Keratinocyte (primary cell): Measurements from ENCODE around the gene SACM1L. TPM values are rescaled to one million over a fixed set of nuclear protein-coding genes. Genes with fewer than 3 reads are reported as not detected.

Experiments used
- DNase-seq: peaks from one replicate; pipeline ENCODE4 v3.0.0-alpha.2; 2011; ENCODE audit warnings: low read depth, missing footprints, low spot score
- FAIRE-seq: peaks from 2 replicates; lab custom pipeline; 2011; peaks lifted over from hg19 to GRCh38; lab: Jason Lieb, UNC
- H2AFZ ChIP-seq: 2 replicates; pipeline ENCODE4 v1.6.0; 2012; ENCODE audit warnings: low read length, control low read depth, inconsistent platforms; ENCODE audit not compliant: control insufficient read depth
- H3K27ac ChIP-seq: 2 replicates; pipeline ENCODE4 v1.5.1; 2011; ENCODE audit warnings: low read length; ENCODE audit not compliant: control insufficient read depth, insufficient read depth
- H3K27me3 ChIP-seq: 3 replicates; pipeline ENCODE4 v1.6.0; 2011; ENCODE audit warnings: low read length; ENCODE audit not compliant: control insufficient read depth, insufficient read depth; ENCODE audit errors: extremely low read depth
- H3K36me3 ChIP-seq, 2 experiments: 2 replicates in 1 of 2; 3 replicates in 1 of 2; pipeline ENCODE4 v1.5.1; 2011; ENCODE audit warnings: low read length in 2 of 2, mild to moderate bottlenecking in 1 of 2; ENCODE audit not compliant: control insufficient read depth in 2 of 2, insufficient read depth in 2 of 2; ENCODE audit errors: extremely low read depth in 1 of 2
- H3K4me1 ChIP-seq: 3 replicates; pipeline ENCODE4 v1.5.1; 2011; ENCODE audit warnings: low read length; ENCODE audit not compliant: control insufficient read depth, insufficient read depth; ENCODE audit errors: extremely low read depth
- H3K4me2 ChIP-seq: 3 replicates; pipeline ENCODE4 v1.6.0; 2011; ENCODE audit warnings: low read depth, low read length; ENCODE audit not compliant: control insufficient read depth, insufficient read depth; ENCODE audit errors: extremely low read depth
- H3K4me3 ChIP-seq, 3 experiments: fragments of 200-600 bp in 1 of 3; sonication (generic) in 1 of 3; 2 replicates in 2 of 3; 3 replicates in 1 of 3; pipeline ENCODE4 v1.5.1; 2011 to 2016; ENCODE audit warnings: low read length in 3 of 3, mild to moderate bottlenecking in 3 of 3, control low read depth in 2 of 3, inconsistent platforms in 1 of 3, low read depth in 1 of 3, mixed read lengths in 1 of 3, mixed run types in 1 of 3, moderate library complexity in 1 of 3; ENCODE audit not compliant: control insufficient read depth in 2 of 3, insufficient read depth in 2 of 3; ENCODE audit errors: extremely low read depth in 1 of 3
- H3K79me2 ChIP-seq: 2 replicates; pipeline ENCODE4 v1.6.0; 2012; ENCODE audit warnings: low read length; ENCODE audit not compliant: control insufficient read depth, insufficient read depth
- H3K9ac ChIP-seq: 3 replicates; pipeline ENCODE4 v1.6.0; 2011; ENCODE audit warnings: low read length; ENCODE audit not compliant: control insufficient read depth, insufficient read depth; ENCODE audit errors: extremely low read depth
- H3K9me1 ChIP-seq: 3 replicates; pipeline ENCODE4 v1.6.0; 2011; ENCODE audit warnings: low read length; ENCODE audit not compliant: control insufficient read depth, insufficient read depth; ENCODE audit errors: extremely low read depth
- H3K9me3 ChIP-seq: 2 replicates; pipeline ENCODE4 v1.5.1; 2012; ENCODE audit warnings: low read depth, low read length; ENCODE audit not compliant: control insufficient read depth
- H4K20me1 ChIP-seq: 3 replicates; pipeline ENCODE4 v1.6.0; 2011; ENCODE audit warnings: low read length; ENCODE audit not compliant: control insufficient read depth, insufficient read depth; ENCODE audit errors: extremely low read depth
- EZH2 ChIP-seq: IDR thresholded peaks from one replicate; pipeline ENCODE4 v1.6.1; 2012; ENCODE audit warnings: inconsistent platforms, mild to moderate bottlenecking, low read length, moderate library complexity
- dilution Hi-C: fragments of 300-500 bp; cut with MboI; formaldehyde crosslinking; loops from one replicate; pipeline ENCODE4 v1.7.0; 2020; ENCODE audit warnings: low sequenced_read_pairs; ENCODE audit not compliant: extremely low pct_ligation_motif_present
- polyA plus RNA-seq, 5 experiments: library from polyadenylated mRNA; depleted of rRNA in 3 of 5; stranded (reverse) in 3 of 5; stranded (forward) in 1 of 5; unstranded in 1 of 5; fragments of >200 nt; gene quantifications; 1 replicate in 1 of 5; 2 replicates in 3 of 5; 3 replicates in 1 of 5; pipeline versions ENCODE4 v1.2.1 to v1.2.3, GENCODE V29; 2011 to 2012; ENCODE audit warnings: missing spikeins in 2 of 5, low read depth in 1 of 5, low replicate concordance in 1 of 5
- TF ChIP-seq, protein P1 (sequence below), 3 experiments: IDR thresholded peaks in 1 of 3; conservative IDR thresholded peaks in 1 of 3; optimal IDR thresholded peaks in 1 of 3; 2 replicates in 2 of 3; 3 replicates in 1 of 3; pipeline versions ENCODE3 to v1.5.1; 2011; ENCODE audit warnings: low read length in 3 of 3, mild to moderate bottlenecking in 3 of 3, moderate library complexity in 2 of 3, control low read depth in 1 of 3, inconsistent platforms in 1 of 3; ENCODE audit not compliant: insufficient read depth in 2 of 3; ENCODE audit errors: extremely low read depth in 1 of 3

Gene SACM1L
- polyA plus RNA-seq, 1 donor (not counting 4 experiments of a cell fraction or from before 2014, with no cell fraction given), result 44.3 TPM

DNA sequence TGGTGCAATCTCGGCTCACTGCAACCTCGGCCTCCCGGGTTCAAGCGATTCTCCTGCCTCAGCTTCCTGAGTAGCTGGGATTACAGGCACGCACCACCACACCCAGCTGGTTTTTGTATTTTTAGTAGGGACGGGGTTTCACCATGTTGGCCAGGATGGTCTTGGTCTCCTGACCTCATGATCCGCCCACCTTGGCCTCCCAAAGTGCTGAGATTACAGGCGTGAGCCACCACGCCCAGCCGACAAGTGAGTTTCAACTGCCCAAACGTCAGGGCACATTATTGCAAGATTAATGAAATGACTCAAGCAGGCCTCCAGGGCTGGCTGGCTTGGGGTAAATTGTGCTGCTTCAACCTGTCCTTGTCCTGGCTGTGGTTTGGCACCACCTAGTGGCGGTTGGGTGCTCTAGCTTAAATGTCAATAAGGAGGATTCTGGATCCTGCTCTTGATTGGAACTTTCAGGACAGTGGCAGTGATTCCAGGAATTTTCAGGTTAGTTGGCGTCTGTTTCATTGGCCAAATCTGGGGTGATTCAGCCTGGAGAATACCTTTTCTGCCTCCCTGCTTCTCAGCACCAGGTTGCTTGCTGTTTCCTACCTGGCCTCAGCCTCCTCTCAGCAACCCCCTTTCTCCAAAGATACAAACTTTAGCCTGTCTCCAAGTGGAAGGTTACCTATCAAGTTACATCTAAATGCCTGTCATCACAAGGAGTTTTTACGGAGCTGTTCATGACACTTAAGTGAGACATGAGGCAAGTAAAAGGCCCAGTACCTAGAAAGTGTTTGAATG, 32.4 kb upstream of the SACM1L start:
- FAIRE-seq (peak; percentile 41), DNase-seq (peak; percentile 81)
- dilution Hi-C loops, result loop anchor here (25.0 kb wide), 1 partner anchor 144 kb away; no protein-coding TSS in a partner anchor
- Histone ChIP-seq H3K79me2 (peaks cover 3% of the 10 kb centered on the region), H3K9me1 (no peaks in the 10 kb centered on the region), H3K4me3 (no peak overlapping the region), H4K20me1 (no peaks in the 10 kb centered on the region), H2AFZ (no peak overlapping the region), H3K4me2 (no peak overlapping the region), H3K9ac (no peak overlapping the region), H3K27me3 (no peaks in the 10 kb centered on the region), H3K9me3 (no peaks in the 10 kb centered on the region), H3K4me1 (peaks cover 3% of the 10 kb centered on the region), H3K27ac (no peak overlapping the region), H3K36me3 (no peaks in the 10 kb centered on the region)
- no peak for TF ChIP-seq EZH2
- TF ChIP-seq, protein P1, sequence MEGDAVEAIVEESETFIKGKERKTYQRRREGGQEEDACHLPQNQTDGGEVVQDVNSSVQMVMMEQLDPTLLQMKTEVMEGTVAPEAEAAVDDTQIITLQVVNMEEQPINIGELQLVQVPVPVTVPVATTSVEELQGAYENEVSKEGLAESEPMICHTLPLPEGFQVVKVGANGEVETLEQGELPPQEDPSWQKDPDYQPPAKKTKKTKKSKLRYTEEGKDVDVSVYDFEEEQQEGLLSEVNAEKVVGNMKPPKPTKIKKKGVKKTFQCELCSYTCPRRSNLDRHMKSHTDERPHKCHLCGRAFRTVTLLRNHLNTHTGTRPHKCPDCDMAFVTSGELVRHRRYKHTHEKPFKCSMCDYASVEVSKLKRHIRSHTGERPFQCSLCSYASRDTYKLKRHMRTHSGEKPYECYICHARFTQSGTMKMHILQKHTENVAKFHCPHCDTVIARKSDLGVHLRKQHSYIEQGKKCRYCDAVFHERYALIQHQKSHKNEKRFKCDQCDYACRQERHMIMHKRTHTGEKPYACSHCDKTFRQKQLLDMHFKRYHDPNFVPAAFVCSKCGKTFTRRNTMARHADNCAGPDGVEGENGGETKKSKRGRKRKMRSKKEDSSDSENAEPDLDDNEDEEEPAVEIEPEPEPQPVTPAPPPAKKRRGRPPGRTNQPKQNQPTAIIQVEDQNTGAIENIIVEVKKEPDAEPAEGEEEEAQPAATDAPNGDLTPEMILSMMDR (optimal IDR thresholded peaks at IDR 0.05 in 1 of 3, IDR thresholded peaks at IDR 0.05 in 1 of 3, conservative IDR thresholded peaks at IDR 0.05 in 1 of 3; ENCODE audit: extremely low read depth in 1 of 3, insufficient read depth in 2 of 3, low read length in 3 of 3), result peak; percentile 88 to 97 (median 97)

DNA sequence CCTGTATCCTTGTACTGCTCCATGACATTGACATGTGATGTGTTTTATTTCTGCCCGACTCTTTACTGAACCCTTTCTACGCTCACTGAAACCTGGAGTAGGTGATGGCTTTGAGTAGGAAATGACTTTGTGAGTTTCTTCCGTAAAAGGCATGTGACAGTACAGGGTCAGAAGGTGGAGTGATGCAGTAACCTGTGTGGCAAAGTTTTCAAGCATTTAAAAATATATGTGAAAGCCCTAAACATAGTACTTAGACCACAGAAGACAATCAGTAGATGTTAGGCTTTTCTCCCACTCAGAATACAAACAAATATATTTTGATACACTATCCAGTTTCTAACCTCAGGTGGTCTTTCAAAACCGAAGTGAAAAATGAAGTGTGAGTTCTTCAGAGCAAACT, 31.3 kb upstream of the SACM1L start:
- FAIRE-seq (no peak), DNase-seq (no peak)
- Histone ChIP-seq H3K4me3 (no peak overlapping the region), H4K20me1 (no peaks in the 10 kb centered on the region), H3K9ac (no peak overlapping the region), H2AFZ (no peak overlapping the region), H3K4me1 (peaks cover 3% of the 10 kb centered on the region), H3K79me2 (peaks cover 3% of the 10 kb centered on the region), H3K27ac (no peak overlapping the region), H3K4me2 (no peak overlapping the region), H3K9me3 (no peaks in the 10 kb centered on the region), H3K36me3 (no peaks in the 10 kb centered on the region), H3K27me3 (no peaks in the 10 kb centered on the region), H3K9me1 (no peaks in the 10 kb centered on the region)
- TF ChIP-seq, protein P1 (optimal IDR thresholded peaks at IDR 0.05 in 1 of 3, IDR thresholded peaks at IDR 0.05 in 1 of 3, conservative IDR thresholded peaks at IDR 0.05 in 1 of 3; ENCODE audit: extremely low read depth in 1 of 3, insufficient read depth in 2 of 3, low read length in 3 of 3), result no peak
- no peak for TF ChIP-seq EZH2
- dilution Hi-C loops, result loop anchor here (25.0 kb wide), 1 partner anchor 146 kb away; no protein-coding TSS in a partner anchor
